ENCODE measurements around the gene OR6P1.

Gene OR6P1

DNA sequence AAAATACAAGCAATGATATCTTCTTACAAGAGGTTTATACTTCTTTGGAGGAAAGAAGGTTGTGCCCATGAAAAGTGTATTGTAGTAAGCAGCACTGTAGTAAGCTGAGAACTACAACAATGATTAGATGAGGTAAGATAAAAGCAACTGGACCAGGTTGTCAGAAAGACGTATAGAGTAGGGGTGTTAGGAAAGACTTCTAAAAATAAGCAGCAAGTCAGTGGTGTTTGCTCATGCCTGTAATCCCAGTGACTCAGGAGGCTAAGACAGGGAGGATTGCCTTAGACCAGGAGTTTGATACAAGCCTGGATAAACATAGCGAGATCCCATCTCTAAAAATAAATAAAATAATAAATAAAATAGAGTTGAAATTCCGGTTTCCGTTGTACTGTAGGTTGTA, 13.6 kb upstream of the OR6P1 start:
- no peaks in the 10 kb centered on the region for H4K20me1 ChIP-seq (ENCODE audit: insufficient read depth, low read length)
- no peak overlapping the region for H2AFZ ChIP-seq (ENCODE audit: low read depth, low read length)
- DNase-seq (no peak), ATAC-seq (ENCODE audit: insufficient read depth, low read depth) (no peak)
- H3K27me3 ChIP-seq (ENCODE audit: insufficient read depth, low read length, poor library complexity): peaks cover 4% of the 10 kb centered on the region
- no peak overlapping the region for H3K4me2 ChIP-seq (ENCODE audit: insufficient read depth, low read length)
- no peak overlapping the region for H3K4me3 ChIP-seq (ENCODE audit: low read depth in 1 of 2, low read length in 2 of 2)
- no peak overlapping the region for H3K27ac ChIP-seq (ENCODE audit: low read length)
- H3K9me3 ChIP-seq (ENCODE audit: insufficient read depth, low read length, severe bottlenecking): peaks cover 6% of the 10 kb centered on the region
- no peaks in the 10 kb centered on the region for H3K4me1 ChIP-seq (ENCODE audit: insufficient read depth, low read length)
- no peak overlapping the region for H3K9ac ChIP-seq (ENCODE audit: low read depth, low read length)
- no peaks in the 10 kb centered on the region for H3K36me3 ChIP-seq (ENCODE audit: insufficient read depth, low read length)
- H3K79me2 ChIP-seq (ENCODE audit: insufficient read depth, low read length): no peaks in the 10 kb centered on the region
- TF ChIP-seq EZH2 (IDR thresholded peaks at IDR 0.05; ENCODE audit: borderline replicate concordance, low read depth, low read length, severe bottlenecking) (no peak), CTCF (IDR thresholded peaks at IDR 0.05; ENCODE audit: borderline replicate concordance, extremely low read depth, low read length, poor library complexity, severe bottlenecking) (no peak)

DNA sequence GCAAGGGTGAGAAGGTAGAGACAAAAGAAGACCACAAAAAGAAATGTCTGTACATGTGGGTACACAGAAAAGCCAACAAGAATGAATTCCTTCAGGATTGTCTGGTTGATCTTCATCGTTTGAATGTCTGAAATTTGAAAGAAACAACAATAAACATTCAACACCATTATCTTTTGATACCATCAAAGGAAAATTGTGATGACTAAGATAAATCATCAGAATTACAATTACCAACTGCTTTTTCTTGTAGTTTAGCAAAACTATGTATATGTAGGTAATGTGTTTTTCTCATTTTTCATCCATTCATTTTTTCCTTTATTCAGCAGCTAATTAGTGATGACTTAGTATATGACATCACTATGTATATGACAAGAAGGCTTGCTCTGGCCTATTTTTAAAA, 9.4 kb upstream of the OR6P1 start, which contains the start of gene OR10X1:
TSS of gene OR10X1 (minus strand) at position 167 of the 400 bp plus-strand sequence. CDS start at position 167, 0 bp downstream.
- ATAC-seq (ENCODE audit: insufficient read depth, low read depth): no peak
- Histone ChIP-seq H3K4me2 (ENCODE audit: insufficient read depth, low read length) (no peak within 1 kb of the TSS), H3K4me1 (ENCODE audit: insufficient read depth, low read length) (no peaks in the 10 kb centered on the region), H3K79me2 (ENCODE audit: insufficient read depth, low read length) (no peaks in the 10 kb centered on the region), H3K27me3 (ENCODE audit: insufficient read depth, low read length, poor library complexity) (peaks cover 8% of the 10 kb centered on the region), H3K4me3 (ENCODE audit: low read depth in 1 of 2, low read length in 2 of 2) (no peak within 1 kb of the TSS), H3K27ac (ENCODE audit: low read length) (no peak within 1 kb of the TSS), H3K9me3 (ENCODE audit: insufficient read depth, low read length, severe bottlenecking) (no peaks in the 10 kb centered on the region), H3K36me3 (ENCODE audit: insufficient read depth, low read length) (no peaks in the 10 kb centered on the region), H2AFZ (ENCODE audit: low read depth, low read length) (no peak within 1 kb of the TSS), H4K20me1 (ENCODE audit: insufficient read depth, low read length) (no peaks in the 10 kb centered on the region), H3K9ac (ENCODE audit: low read depth, low read length) (no peak within 1 kb of the TSS)
- DNase-seq: no peak
- TF ChIP-seq EZH2 (IDR thresholded peaks at IDR 0.05; ENCODE audit: borderline replicate concordance, low read depth, low read length, severe bottlenecking): no peak
- no peak for TF ChIP-seq CTCF (IDR thresholded peaks at IDR 0.05; ENCODE audit: borderline replicate concordance, extremely low read depth, low read length, poor library complexity, severe bottlenecking)

DNA sequence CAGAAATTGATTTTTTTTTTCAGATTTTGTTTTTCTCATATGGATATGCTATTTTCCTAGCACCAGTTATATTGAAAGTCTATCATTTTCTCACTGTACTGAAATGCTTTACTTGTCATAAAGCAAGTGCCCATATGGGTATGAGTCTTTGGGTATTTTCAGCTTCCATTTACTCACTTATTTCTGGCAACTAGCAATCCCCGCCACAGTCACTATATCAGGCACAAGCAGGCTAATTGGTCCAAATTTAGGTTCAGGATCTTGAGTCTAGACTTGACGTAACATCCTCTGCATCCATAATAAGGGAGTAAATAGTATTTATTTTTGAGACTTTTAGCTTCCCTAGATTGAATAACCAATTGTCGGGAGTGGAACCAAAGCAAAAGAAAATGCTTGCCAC, 7.2 kb upstream of the OR6P1 start:
- Histone ChIP-seq H3K4me1 (ENCODE audit: insufficient read depth, low read length) (no peaks in the 10 kb centered on the region), H3K4me2 (ENCODE audit: insufficient read depth, low read length) (no peak overlapping the region), H2AFZ (ENCODE audit: low read depth, low read length) (no peak overlapping the region), H3K27me3 (ENCODE audit: insufficient read depth, low read length, poor library complexity) (peaks cover 12% of the 10 kb centered on the region), H3K9me3 (ENCODE audit: insufficient read depth, low read length, severe bottlenecking) (no peaks in the 10 kb centered on the region), H3K4me3 (ENCODE audit: low read depth in 1 of 2, low read length in 2 of 2) (no peak overlapping the region), H3K27ac (ENCODE audit: low read length) (no peak overlapping the region), H3K9ac (ENCODE audit: low read depth, low read length) (no peak overlapping the region), H4K20me1 (ENCODE audit: insufficient read depth, low read length) (no peaks in the 10 kb centered on the region), H3K79me2 (ENCODE audit: insufficient read depth, low read length) (no peaks in the 10 kb centered on the region), H3K36me3 (ENCODE audit: insufficient read depth, low read length) (no peaks in the 10 kb centered on the region)
- TF ChIP-seq EZH2 (IDR thresholded peaks at IDR 0.05; ENCODE audit: borderline replicate concordance, low read depth, low read length, severe bottlenecking) (no peak), CTCF (IDR thresholded peaks at IDR 0.05; ENCODE audit: borderline replicate concordance, extremely low read depth, low read length, poor library complexity, severe bottlenecking) (no peak)
- no peak for ATAC-seq (ENCODE audit: insufficient read depth, low read depth)
- DNase-seq: no peak

DNA sequence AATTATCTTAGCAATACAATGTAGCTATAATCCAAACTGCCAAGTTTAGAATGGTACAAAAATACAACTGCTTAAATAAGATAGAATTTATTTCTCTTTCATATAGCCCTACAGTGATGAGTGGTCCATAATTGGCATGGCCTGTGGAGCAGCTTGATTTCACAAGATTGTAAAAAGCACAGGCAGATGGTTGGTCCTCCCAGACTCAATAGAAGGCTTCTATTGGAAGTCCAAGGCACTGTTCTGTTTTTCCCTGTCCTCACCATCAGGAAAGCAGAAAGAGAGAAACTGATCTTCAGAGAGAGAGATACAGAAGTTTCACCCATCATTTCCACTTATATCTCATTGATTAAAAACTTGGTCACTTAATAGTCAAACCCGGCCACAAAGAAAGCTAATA, 1.8 kb upstream of the OR6P1 start:
- Histone ChIP-seq H3K9ac (ENCODE audit: low read depth, low read length) (no peak overlapping the region), H3K36me3 (ENCODE audit: insufficient read depth, low read length) (no peaks in the 10 kb centered on the region), H3K4me2 (ENCODE audit: insufficient read depth, low read length) (no peak overlapping the region), H3K79me2 (ENCODE audit: insufficient read depth, low read length) (no peaks in the 10 kb centered on the region), H3K9me3 (ENCODE audit: insufficient read depth, low read length, severe bottlenecking) (no peaks in the 10 kb centered on the region), H3K4me1 (ENCODE audit: insufficient read depth, low read length) (no peaks in the 10 kb centered on the region), H2AFZ (ENCODE audit: low read depth, low read length) (no peak overlapping the region), H4K20me1 (ENCODE audit: insufficient read depth, low read length) (no peaks in the 10 kb centered on the region), H3K27me3 (ENCODE audit: insufficient read depth, low read length, poor library complexity) (peaks cover 39% of the 10 kb centered on the region), H3K27ac (ENCODE audit: low read length) (no peak overlapping the region), H3K4me3 (ENCODE audit: low read depth in 1 of 2, low read length in 2 of 2) (no peak overlapping the region)
- ATAC-seq (ENCODE audit: insufficient read depth, low read depth) (no peak), DNase-seq (no peak)
- TF ChIP-seq CTCF (IDR thresholded peaks at IDR 0.05; ENCODE audit: borderline replicate concordance, extremely low read depth, low read length, poor library complexity, severe bottlenecking): no peak
- TF ChIP-seq EZH2 (IDR thresholded peaks at IDR 0.05; ENCODE audit: borderline replicate concordance, low read depth, low read length, severe bottlenecking): no peak
